22Rv1 (cell line): ENCODE results near the gene PLSCR5.

Source experiments
- H3K27ac ChIP-seq: fragments of 450-650 bp; 2 replicates; pipeline ENCODE4 v1.5.1; 2017
- ZFX ChIP-seq: fragments of 450-650 bp; IDR thresholded peaks from 2 replicates; pipeline ENCODE4 v1.6.1; 2017; ENCODE audit warnings: antibody characterized with exemption, borderline replicate concordance
- TF ChIP-seq, protein P1 (sequence below): fragments of 450-650 bp; IDR thresholded peaks from 2 replicates; pipeline ENCODE4 v1.5.1; 2017; ENCODE audit warnings: mild to moderate bottlenecking

The PLSCR5 gene

DNA sequence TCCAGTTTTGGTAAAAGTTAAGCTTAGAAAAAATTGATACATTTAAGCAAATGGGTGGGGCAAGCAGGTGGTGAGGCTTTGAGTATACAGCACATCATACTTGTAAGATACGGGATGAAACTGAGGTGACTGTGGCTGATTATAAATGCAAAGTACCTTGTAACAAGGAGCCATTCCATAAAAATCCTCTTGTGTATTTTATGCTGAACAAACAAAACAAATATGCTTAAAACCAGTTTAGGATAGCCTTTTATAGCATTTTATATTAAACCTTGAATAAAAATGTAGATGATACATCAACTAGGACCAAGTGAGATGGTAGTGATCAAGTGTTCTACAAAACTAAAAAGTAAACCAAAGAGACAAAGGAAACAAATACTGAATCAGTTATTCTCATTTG, 64.2 kb downstream of the PLSCR5 start:
- no peak overlapping the region for H3K27ac ChIP-seq
- TF ChIP-seq ZFX = no peak
- TF ChIP-seq, protein P1, sequence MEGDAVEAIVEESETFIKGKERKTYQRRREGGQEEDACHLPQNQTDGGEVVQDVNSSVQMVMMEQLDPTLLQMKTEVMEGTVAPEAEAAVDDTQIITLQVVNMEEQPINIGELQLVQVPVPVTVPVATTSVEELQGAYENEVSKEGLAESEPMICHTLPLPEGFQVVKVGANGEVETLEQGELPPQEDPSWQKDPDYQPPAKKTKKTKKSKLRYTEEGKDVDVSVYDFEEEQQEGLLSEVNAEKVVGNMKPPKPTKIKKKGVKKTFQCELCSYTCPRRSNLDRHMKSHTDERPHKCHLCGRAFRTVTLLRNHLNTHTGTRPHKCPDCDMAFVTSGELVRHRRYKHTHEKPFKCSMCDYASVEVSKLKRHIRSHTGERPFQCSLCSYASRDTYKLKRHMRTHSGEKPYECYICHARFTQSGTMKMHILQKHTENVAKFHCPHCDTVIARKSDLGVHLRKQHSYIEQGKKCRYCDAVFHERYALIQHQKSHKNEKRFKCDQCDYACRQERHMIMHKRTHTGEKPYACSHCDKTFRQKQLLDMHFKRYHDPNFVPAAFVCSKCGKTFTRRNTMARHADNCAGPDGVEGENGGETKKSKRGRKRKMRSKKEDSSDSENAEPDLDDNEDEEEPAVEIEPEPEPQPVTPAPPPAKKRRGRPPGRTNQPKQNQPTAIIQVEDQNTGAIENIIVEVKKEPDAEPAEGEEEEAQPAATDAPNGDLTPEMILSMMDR = no peak

DNA sequence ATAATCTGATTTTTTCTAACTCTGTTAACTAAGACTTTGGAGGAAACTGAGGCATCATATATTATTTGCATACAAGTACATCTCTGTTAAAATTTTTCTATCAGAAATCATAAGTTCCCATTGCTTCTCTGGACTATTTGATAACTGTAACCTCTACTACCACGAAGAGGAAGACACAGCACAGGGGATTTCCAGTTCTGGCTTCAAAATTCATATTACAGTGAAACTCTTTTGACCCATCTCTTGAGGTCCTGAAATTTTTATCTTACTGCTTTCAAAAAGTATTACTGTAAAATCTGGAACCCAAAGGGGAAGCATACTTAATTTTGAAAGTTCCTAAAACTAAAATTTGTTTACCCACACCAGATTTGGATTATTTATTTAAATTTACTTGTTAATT, 64.9 kb downstream of the PLSCR5 start:
- TF ChIP-seq ZFX = no peak
- TF ChIP-seq, protein P1 = no peak
- no peak overlapping the region for H3K27ac ChIP-seq

DNA sequence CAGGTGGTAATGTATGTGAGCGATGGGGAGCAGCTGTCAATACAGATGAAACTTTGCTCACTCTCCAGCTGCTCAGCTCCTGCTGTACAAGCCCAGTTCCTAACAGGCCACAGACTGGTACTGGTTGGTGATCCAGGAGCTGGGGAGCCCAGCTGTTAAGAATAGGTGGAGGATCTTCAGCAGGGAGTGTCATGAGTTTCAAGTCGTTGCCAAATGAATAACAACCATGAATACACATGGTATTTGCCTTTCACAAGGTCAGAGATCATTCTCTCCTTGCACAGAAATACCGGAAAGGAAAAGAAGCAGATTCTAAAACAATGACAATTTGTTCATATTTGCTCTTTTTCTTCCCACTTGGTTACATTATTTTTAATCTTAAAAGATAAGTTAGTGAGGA, 65.8 kb downstream of the PLSCR5 start:
- H3K27ac ChIP-seq = no peak overlapping the region
- TF ChIP-seq, protein P1 = no peak
- TF ChIP-seq ZFX = no peak

DNA sequence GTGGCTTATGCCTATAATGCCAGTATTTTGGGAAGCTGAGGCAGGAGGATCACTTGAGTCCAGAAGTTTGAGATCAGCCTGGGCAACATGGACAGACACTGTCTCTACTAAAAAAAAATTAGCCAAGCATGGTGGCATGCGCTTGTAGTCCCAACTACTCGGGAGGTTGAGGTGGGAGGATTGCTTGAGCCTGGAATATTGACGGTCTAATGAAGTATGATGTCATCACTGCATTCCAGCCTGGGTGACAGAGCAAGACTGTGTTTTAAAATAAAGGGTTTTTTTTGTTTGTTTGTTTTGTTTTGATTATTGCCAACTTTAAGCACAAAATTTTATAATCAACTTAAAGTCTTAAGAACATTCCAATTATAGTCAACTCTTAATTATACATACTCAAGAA, 67.5 kb downstream of the PLSCR5 start:
- TF ChIP-seq, protein P1 = no peak
- no peak for TF ChIP-seq ZFX
- no peak overlapping the region for H3K27ac ChIP-seq

DNA sequence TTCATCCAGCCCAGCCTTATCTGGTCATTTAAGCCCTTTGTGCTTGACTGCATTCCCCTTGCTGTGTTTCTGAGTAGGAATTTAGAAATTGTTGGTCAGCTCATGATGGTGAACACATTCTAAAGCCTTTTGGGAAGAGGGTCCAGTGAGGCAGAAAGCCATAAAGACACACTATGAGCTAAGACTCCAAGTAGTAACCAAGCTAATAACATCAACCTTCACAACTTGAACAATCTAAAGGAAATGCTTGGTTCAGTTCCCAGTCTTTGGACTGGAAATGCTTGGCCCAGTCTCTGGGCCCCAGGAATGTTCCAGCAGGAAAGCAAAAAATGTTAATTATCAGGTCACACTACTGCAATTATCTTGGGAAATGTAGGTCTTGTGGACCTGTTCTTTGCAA, 68.5 kb downstream of the PLSCR5 start:
- no peak for TF ChIP-seq ZFX
- TF ChIP-seq, protein P1 = no peak
- no peak overlapping the region for H3K27ac ChIP-seq
